CD4-positive, alpha-beta T cell (primary cell): Measurements from ENCODE around the gene OBSL1. TPM values are rescaled to one million over a fixed set of nuclear protein-coding genes. Genes with fewer than 3 reads are reported as not detected.

Source experiments
- ATAC-seq: fragments of 200-7000 bp; cut with Tn5 transposase; one replicate; pipeline ENCODE4 v1.10.0; 2022; ENCODE audit warnings: mild to moderate bottlenecking; ENCODE audit not compliant: poor library complexity
- CTCF ChIA-PET: fragments of 350-600 bp; sonication (Branson Sonifier 250); formaldehyde crosslinking; loops from one replicate; lab custom pipeline; 2021; ENCODE audit warnings: antibody characterized with exemption, inconsistent platforms; lab: Charles Lee
- POLR2A ChIA-PET: fragments of 350-600 bp; sonication (Branson Sonifier 250); formaldehyde crosslinking; loops from one replicate; lab custom pipeline; 2021; ENCODE audit warnings: antibody characterized with exemption, inconsistent platforms; lab: Charles Lee
- DNase-seq, 14 experiments: peaks; one replicate each; pipeline ENCODE4 v3.0.0-alpha.2; 2013 to 2020; ENCODE audit warnings: mixed read lengths in 2 of 14
- H3K27ac ChIP-seq, 2 donors: one replicate each; pipeline versions ENCODE4 v1.5.1 to v1.7.0; 2013; ENCODE audit warnings: low read length in 2 of 2, low read depth in 1 of 2, mild to moderate bottlenecking in 1 of 2
- H3K27me3 ChIP-seq, 2 experiments: 1 replicate in 1 of 2; 2 replicates in 1 of 2; pipeline versions ENCODE4 v1.6.1 to v1.7.0; 2013; ENCODE audit warnings: low read length in 2 of 2, control low read depth in 1 of 2, mild to moderate bottlenecking in 1 of 2, moderate library complexity in 1 of 2; ENCODE audit not compliant: insufficient read depth in 2 of 2, control insufficient read depth in 1 of 2
- H3K36me3 ChIP-seq: one replicate; pipeline ENCODE4 v1.6.1; 2013; ENCODE audit warnings: low read length, control low read depth; ENCODE audit not compliant: insufficient read depth
- H3K4me1 ChIP-seq: one replicate; pipeline ENCODE4 v1.6.1; 2013; ENCODE audit warnings: low read length, control low read depth; ENCODE audit not compliant: insufficient read depth
- H3K4me3 ChIP-seq: one replicate; pipeline ENCODE4 v1.5.1; 2013; ENCODE audit warnings: mild to moderate bottlenecking, low read length, moderate library complexity
- H3K9me3 ChIP-seq, 2 experiments: 1 replicate in 1 of 2; 2 replicates in 1 of 2; pipeline versions ENCODE4 v1.6.1 to v1.7.0; 2013; ENCODE audit warnings: low read length in 2 of 2, mild to moderate bottlenecking in 2 of 2, control low read depth in 1 of 2, moderate library complexity in 1 of 2; ENCODE audit not compliant: control insufficient read depth in 1 of 2, insufficient read depth in 1 of 2
- H3K27ac Mint-ChIP-seq: one replicate; pipeline ENCODE4 v1.8.0; 2020; ENCODE audit warnings: mixed read lengths
- H3K27me3 Mint-ChIP-seq: one replicate; pipeline ENCODE4 v1.8.0; 2021; ENCODE audit warnings: mixed read lengths
- H3K36me3 Mint-ChIP-seq: one replicate; pipeline ENCODE4 v1.8.0; 2021; ENCODE audit warnings: low read depth, mixed read lengths
- H3K4me1 Mint-ChIP-seq: one replicate; pipeline ENCODE4 v1.8.0; 2021; ENCODE audit warnings: low read depth, mixed read lengths
- H3K4me3 Mint-ChIP-seq: one replicate; pipeline ENCODE4 v1.8.0; 2020; ENCODE audit warnings: mild to moderate bottlenecking, mixed read lengths
- H3K9me3 Mint-ChIP-seq: one replicate; pipeline ENCODE4 v1.8.0; 2020; ENCODE audit warnings: mixed read lengths
- intact Hi-C, 2 experiments: fragments of 100-400 bp; cut with DNase I in 1 of 2; cut with micrococcal nuclease in 1 of 2; formaldehyde crosslinking; loops; one replicate each; pipeline versions ENCODE4 v1.15.1 to v1.9.0; 2023 to 2025; cut with DNase I, micrococcal nuclease
- total RNA-seq, 174 experiments: library from RNA in 2 of 174; stranded (reverse) in 2 of 174; gene quantifications; one replicate each; pipeline ENCODE4 v1.2.3 and lab custom pipeline; 2021 to 2026
- TF ChIP-seq, protein P1 (sequence below): fragments of 200-600 bp; IDR thresholded peaks from one replicate; pipeline ENCODE4 v1.8.0; 2022; ENCODE audit warnings: antibody characterized with exemption, mild to moderate bottlenecking

OBSL1 gene
- total RNA-seq, 2 experiments from 2014 or later: 0.31 to 0.49 TPM

DNA sequence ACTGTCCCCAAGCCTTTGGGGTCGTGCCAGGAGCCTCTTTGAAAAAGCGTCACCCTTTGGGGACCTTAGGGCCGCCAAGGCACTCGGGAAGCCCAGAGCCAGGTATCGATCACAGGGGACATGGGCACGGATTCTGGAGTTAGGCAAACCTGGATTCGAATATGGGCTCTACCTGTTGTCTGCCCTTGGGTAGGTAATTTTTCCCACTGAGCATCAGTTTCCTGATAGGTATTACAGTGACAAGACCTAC, 18.2 kb downstream of the OBSL1 start:
- DNase-seq: no peak
- Histone ChIP-seq H3K4me1 (peaks cover 24% of the 10 kb centered on the region), H3K27ac (no peak overlapping the region), H3K27me3 (peaks cover 33 to 50% of the 10 kb centered on the region in 2 experiments), H3K9me3 (peaks cover 0 to 31% of the 10 kb centered on the region in 2 experiments), H3K36me3 (no peaks in the 10 kb centered on the region), H3K4me3 (peak overlapping the region; percentile 46)
- peaks cover 17% of the 10 kb centered on the region for H3K4me1 Mint-ChIP-seq
- TF ChIP-seq, protein P1, sequence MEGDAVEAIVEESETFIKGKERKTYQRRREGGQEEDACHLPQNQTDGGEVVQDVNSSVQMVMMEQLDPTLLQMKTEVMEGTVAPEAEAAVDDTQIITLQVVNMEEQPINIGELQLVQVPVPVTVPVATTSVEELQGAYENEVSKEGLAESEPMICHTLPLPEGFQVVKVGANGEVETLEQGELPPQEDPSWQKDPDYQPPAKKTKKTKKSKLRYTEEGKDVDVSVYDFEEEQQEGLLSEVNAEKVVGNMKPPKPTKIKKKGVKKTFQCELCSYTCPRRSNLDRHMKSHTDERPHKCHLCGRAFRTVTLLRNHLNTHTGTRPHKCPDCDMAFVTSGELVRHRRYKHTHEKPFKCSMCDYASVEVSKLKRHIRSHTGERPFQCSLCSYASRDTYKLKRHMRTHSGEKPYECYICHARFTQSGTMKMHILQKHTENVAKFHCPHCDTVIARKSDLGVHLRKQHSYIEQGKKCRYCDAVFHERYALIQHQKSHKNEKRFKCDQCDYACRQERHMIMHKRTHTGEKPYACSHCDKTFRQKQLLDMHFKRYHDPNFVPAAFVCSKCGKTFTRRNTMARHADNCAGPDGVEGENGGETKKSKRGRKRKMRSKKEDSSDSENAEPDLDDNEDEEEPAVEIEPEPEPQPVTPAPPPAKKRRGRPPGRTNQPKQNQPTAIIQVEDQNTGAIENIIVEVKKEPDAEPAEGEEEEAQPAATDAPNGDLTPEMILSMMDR: no peak
- H3K4me3 Mint-ChIP-seq: peak overlapping the region; percentile 86
- intact Hi-C loops: no loop called here
- H3K27me3 Mint-ChIP-seq: peaks cover 58% of the 10 kb centered on the region
- ATAC-seq: no peak
- H3K36me3 Mint-ChIP-seq: no peaks in the 10 kb centered on the region
- ChIA-PET POLR2A (interaction anchor here (0.9 to 2.0 kb wide), 2 partner anchors 10 to 23 kb away, joined by 4 to 17 read pairs; partner anchors contain the start of genes CHPF and TMEM198), CTCF (interaction anchor here (1.0 to 3.1 kb wide), 2 partner anchors 11 to 164 kb away, joined by 3 to 9 read pairs; no protein-coding TSS in a partner anchor)
- H3K27ac Mint-ChIP-seq: no peak overlapping the region
- H3K9me3 Mint-ChIP-seq: no peaks in the 10 kb centered on the region

DNA sequence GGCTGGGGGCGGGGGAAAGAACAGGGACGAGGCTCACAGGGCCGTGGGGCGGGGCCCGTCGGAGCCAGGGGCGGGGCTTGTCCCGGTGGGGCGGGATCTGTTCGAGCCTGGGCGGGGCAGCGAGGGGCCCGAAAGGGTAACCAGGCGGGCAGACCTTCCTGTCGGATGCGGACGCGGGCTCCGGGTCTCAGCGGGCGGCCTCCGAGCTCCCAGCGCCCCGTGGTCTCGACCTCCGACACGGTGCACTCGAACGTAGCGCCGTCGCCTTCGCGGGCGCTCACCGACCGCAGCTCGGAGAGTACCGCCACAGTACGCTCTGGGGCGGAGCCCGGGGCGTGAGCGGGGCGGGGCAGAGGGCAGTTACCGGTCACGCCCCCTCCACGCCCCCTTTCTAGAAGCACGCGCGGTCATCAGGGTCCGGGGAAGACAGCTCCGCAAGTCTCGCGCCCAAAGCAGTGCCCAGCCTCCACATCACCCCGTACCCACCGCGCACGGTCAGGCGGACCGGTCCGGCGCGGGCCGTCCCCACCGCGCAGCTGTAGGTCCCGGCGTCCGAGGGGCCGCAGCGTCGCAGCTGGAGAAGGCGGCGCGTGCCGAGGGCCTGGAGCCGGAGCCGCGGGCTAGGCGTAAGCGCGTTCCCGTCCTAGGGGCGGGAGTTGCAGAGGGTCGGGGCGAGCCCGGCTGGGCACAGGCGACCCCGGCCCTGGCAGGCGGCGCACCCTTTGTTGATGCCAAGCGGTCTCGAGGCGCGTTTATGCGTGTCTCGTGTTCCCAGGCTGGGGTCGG, 18.8 kb downstream of the OBSL1 start:
- intact Hi-C loops: loop anchor here (1.0 kb wide), 2 partner anchors 11 to 45 kb away; partner anchors contain the start of gene STK11IP (in 1 of the 2)
- Mint-ChIP-seq H3K27ac (no peak overlapping the region), H3K9me3 (no peaks in the 10 kb centered on the region), H3K27me3 (peaks cover 58% of the 10 kb centered on the region), H3K4me1 (peaks cover 17% of the 10 kb centered on the region), H3K4me3 (peak overlapping the region; percentile 86), H3K36me3 (no peaks in the 10 kb centered on the region)
- H3K4me3 ChIP-seq: peak overlapping the region; percentile 46
- ChIA-PET CTCF (interaction anchor here (1.0 to 3.1 kb wide), 4 partner anchors 10 to 164 kb away, joined by 3 to 9 read pairs (median 3); partner anchors contain the start of gene STK11IP), POLR2A (interaction anchor here (0.6 to 2.0 kb wide), 3 partner anchors 9 to 273 kb away, joined by 3 to 17 read pairs (median 4); partner anchors contain the start of genes CHPF, DNAJB2 and TMEM198)
- TF ChIP-seq, protein P1: no peak
- DNase-seq: peak; percentile 53 to 90 (median 73)
- no peaks in the 10 kb centered on the region for H3K36me3 ChIP-seq
- H3K27ac ChIP-seq: no peak overlapping the region
- peak; percentile 85 for ATAC-seq
- H3K9me3 ChIP-seq: peaks cover 0 to 31% of the 10 kb centered on the region in 2 experiments
- peaks cover 24% of the 10 kb centered on the region for H3K4me1 ChIP-seq
- peaks cover 33 to 50% of the 10 kb centered on the region in 2 experiments for H3K27me3 ChIP-seq

DNA sequence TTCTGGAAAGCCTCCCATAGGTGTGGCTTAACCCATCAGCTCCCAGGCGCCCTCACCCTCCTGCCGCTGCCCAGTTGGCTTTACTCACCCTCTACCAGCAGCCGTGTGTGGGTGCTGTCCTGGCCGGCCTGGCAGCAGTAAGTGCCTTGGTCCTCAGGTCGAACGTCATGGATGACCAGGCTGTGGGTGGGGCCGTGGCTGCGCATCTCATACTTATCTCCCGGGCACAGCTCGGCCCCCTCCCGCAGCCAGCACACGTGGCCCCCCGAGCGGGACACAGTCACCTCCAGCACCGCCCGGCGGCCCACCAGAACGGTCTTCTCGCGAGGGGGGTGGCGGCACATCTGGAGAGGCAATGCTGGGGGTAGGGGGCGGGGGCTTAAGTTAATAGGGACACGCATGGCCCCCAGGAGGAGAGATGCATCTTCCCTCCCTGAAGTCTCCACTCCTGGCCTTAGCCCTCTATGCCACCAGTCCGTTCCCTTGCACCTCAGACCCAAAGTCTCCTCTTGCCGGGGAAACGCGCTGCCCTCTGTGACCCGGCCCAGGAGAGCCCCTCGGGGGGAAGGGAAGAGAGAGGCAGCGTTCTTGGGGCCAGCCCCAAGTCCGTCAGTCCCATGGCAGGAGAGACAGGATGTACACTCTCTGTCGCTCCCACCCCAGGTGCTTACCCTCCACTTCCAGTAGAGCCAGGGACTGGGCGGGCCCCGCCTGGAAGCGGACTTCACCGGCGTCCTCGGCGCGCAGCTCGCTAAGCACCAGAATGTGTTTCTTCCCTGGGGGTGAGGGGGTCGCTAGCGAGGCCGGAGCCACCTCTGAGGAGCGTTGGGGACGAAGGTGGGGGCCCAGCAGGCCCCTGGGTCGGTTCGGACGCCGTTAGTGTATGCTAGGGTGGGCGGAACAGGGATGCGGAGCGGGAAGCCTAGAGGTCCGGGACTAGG, 19.6 kb downstream of the OBSL1 start:
- Histone ChIP-seq H3K4me1 (peaks cover 24% of the 10 kb centered on the region), H3K36me3 (no peaks in the 10 kb centered on the region), H3K9me3 (peaks cover 0 to 31% of the 10 kb centered on the region in 2 experiments), H3K4me3 (peak overlapping the region; percentile 46), H3K27me3 (peaks cover 33 to 43% of the 10 kb centered on the region in 2 experiments), H3K27ac (no peak overlapping the region)
- peak; percentile 19 for ATAC-seq
- TF ChIP-seq, protein P1: no peak
- Mint-ChIP-seq H3K27ac (no peak overlapping the region), H3K9me3 (no peaks in the 10 kb centered on the region), H3K4me1 (peaks cover 17% of the 10 kb centered on the region), H3K4me3 (peak overlapping the region; percentile 86), H3K27me3 (peaks cover 55% of the 10 kb centered on the region), H3K36me3 (no peaks in the 10 kb centered on the region)
- POLR2A ChIA-PET: interaction anchor here (0.6 to 2.0 kb wide), 3 partner anchors 8 to 273 kb away, joined by 3 to 17 read pairs (median 4); partner anchors contain the start of genes CHPF, DNAJB2 and TMEM198
- CTCF ChIA-PET: interaction anchor here (1.0 to 3.1 kb wide), 4 partner anchors 9 to 163 kb away, joined by 3 to 9 read pairs (median 3); partner anchors contain the start of gene STK11IP
- intact Hi-C loops: loop anchor here (1.0 kb wide), 2 partner anchors 10 to 46 kb away; partner anchors contain the start of gene STK11IP (in 1 of the 2)
- peak in 2 of 14 experiments; percentile 18 to 35 for DNase-seq
